H1 (cell line): Measurements from ENCODE around the gene IQCE. TPM values are rescaled to one million over a fixed set of nuclear protein-coding genes. Genes with fewer than 3 reads are reported as not detected.

Experiments used
- CTCF ChIA-PET: fragments of 300-600 bp; sonication (Branson Sonifier 250); formaldehyde crosslinking; loops from one replicate; lab custom pipeline; 2021; ENCODE audit not compliant: partially characterized antibody; lab: Charles Lee
- POLR2A ChIA-PET: fragments of 300-600 bp; sonication (Branson Sonifier 250); formaldehyde crosslinking; loops from one replicate; lab custom pipeline; 2021; ENCODE audit warnings: inconsistent platforms; ENCODE audit not compliant: partially characterized antibody; lab: Charles Lee
- DNase-seq, 2 experiments: peaks; one replicate each; pipeline versions ENCODE4 v3.0.0 to v3.0.0-alpha.2; 2010 to 2022; ENCODE audit warnings: low spot score in 2 of 2, low read depth in 1 of 2, mixed read lengths in 1 of 2
- FAIRE-seq: peaks from 2 replicates; lab custom pipeline; 2011; peaks lifted over from hg19 to GRCh38; lab: Jason Lieb, UNC
- H2AFZ ChIP-seq: 2 replicates; pipeline ENCODE4 v1.8.1; 2012; ENCODE audit warnings: low read length, inconsistent platforms
- H2AK5ac ChIP-seq: 2 replicates; pipeline ENCODE4 v1.6.1; 2013; ENCODE audit warnings: low read depth, low read length
- H2BK120ac ChIP-seq: replicated peaks from 2 replicates; pipeline ENCODE3; 2013; ENCODE audit warnings: low read depth, low read length, inconsistent platforms
- H2BK12ac ChIP-seq: 2 replicates; pipeline ENCODE4 v1.6.1; 2013; ENCODE audit warnings: low read depth, low read length
- H2BK15ac ChIP-seq: 2 replicates; pipeline ENCODE4 v1.6.1; 2013; ENCODE audit warnings: low read length
- H2BK20ac ChIP-seq: 2 replicates; pipeline ENCODE4 v1.6.1; 2013; ENCODE audit warnings: low read length
- H2BK5ac ChIP-seq: 2 replicates; pipeline ENCODE4 v1.6.1; 2013; ENCODE audit warnings: low read depth, low read length
- H3K14ac ChIP-seq: 2 replicates; pipeline ENCODE4 v1.6.1; 2013; ENCODE audit warnings: inconsistent platforms; ENCODE audit not compliant: insufficient read length
- H3K18ac ChIP-seq: 2 replicates; pipeline ENCODE4 v1.6.1; 2013; ENCODE audit warnings: low read length; ENCODE audit errors: extremely low read depth
- H3K23ac ChIP-seq: 2 replicates; pipeline ENCODE4 v1.6.1; 2013; ENCODE audit warnings: inconsistent platforms; ENCODE audit not compliant: insufficient read length
- H3K23me2 ChIP-seq: 2 replicates; pipeline ENCODE4 v1.6.1; 2013; ENCODE audit warnings: low read depth, low read length
- H3K27ac ChIP-seq: 2 replicates; pipeline ENCODE4 v1.6.1; 2011; ENCODE audit warnings: low read depth, low read length, inconsistent platforms
- H3K27me3 ChIP-seq, 4 experiments: replicated peaks in 1 of 4; 1 replicate in 1 of 4; 2 replicates in 3 of 4; pipeline versions ENCODE4 v1.6.1 to v1.8.1; 2011 to 2013; ENCODE audit warnings: low read length in 3 of 4, mild to moderate bottlenecking in 3 of 4, inconsistent platforms in 2 of 4, mixed read lengths in 2 of 4, moderate library complexity in 1 of 4; ENCODE audit not compliant: control insufficient read depth in 3 of 4, insufficient read depth in 3 of 4; ENCODE audit errors: extremely low read depth in 1 of 4
- H3K36me3 ChIP-seq, 4 experiments: 2 replicates each; pipeline versions ENCODE4 v1.6.1 to v1.8.1; 2011 to 2013; ENCODE audit warnings: mild to moderate bottlenecking in 4 of 4, low read length in 3 of 4, moderate library complexity in 2 of 4, control low read depth in 1 of 4, inconsistent platforms in 1 of 4; ENCODE audit not compliant: insufficient read depth in 4 of 4, control insufficient read depth in 2 of 4
- H3K4ac ChIP-seq: replicated peaks from 2 replicates; pipeline ENCODE3; 2013; ENCODE audit warnings: low read length, low read depth, mixed read lengths, inconsistent platforms; ENCODE audit not compliant: insufficient read length
- H3K4me1 ChIP-seq, 4 experiments: replicated peaks in 1 of 4; 1 replicate in 1 of 4; 2 replicates in 3 of 4; pipeline versions ENCODE4 v1.6.1 to v1.8.1; 2011 to 2013; ENCODE audit warnings: low read length in 3 of 4, inconsistent platforms in 2 of 4, mixed read lengths in 1 of 4; ENCODE audit not compliant: insufficient read depth in 4 of 4, control insufficient read depth in 3 of 4
- H3K4me2 ChIP-seq, 2 experiments: 2 replicates each; pipeline versions ENCODE4 v1.6.1 to v1.8.1; 2011 to 2013; ENCODE audit warnings: low read depth in 2 of 2, low read length in 2 of 2, control low read depth in 1 of 2, inconsistent platforms in 1 of 2, mild to moderate bottlenecking in 1 of 2; ENCODE audit not compliant: insufficient read depth in 1 of 2
- H3K4me3 ChIP-seq, 4 experiments: fragments of 200-600, 300-600 bp in 1 of 4; sonication (generic), shearing (Covaris generic), sonication (Bioruptor Twin) in 1 of 4; 2 replicates each; pipeline versions ENCODE4 v1.5.1 to v1.8.1; 2011 to 2016; ENCODE audit warnings: low read length in 4 of 4, low read depth in 3 of 4, control low read depth in 2 of 4, inconsistent platforms in 2 of 4, mild to moderate bottlenecking in 2 of 4, mixed read lengths in 1 of 4, moderate library complexity in 1 of 4; ENCODE audit not compliant: insufficient read depth in 2 of 4; ENCODE audit errors: extremely low read depth in 1 of 4
- H3K56ac ChIP-seq: replicated peaks from 2 replicates; pipeline ENCODE3; 2013; ENCODE audit warnings: low read depth, mild to moderate bottlenecking, mixed read lengths, low read length, inconsistent platforms; ENCODE audit not compliant: insufficient read length
- H3K79me1 ChIP-seq: 2 replicates; pipeline ENCODE4 v1.6.1; 2013; ENCODE audit warnings: low read depth, low read length, control low read depth
- H3K79me2 ChIP-seq, 2 experiments: 2 replicates each; pipeline versions ENCODE4 v1.6.1 to v1.8.1; 2012 to 2013; ENCODE audit warnings: low read length in 2 of 2, mild to moderate bottlenecking in 2 of 2, inconsistent platforms in 1 of 2; ENCODE audit not compliant: insufficient read depth in 2 of 2, control insufficient read depth in 1 of 2
- H3K9ac ChIP-seq, 4 experiments: replicated peaks in 1 of 4; 1 replicate in 1 of 4; 2 replicates in 3 of 4; pipeline versions ENCODE4 v1.6.1 to v1.8.1; 2011 to 2013; ENCODE audit warnings: low read depth in 3 of 4, low read length in 3 of 4, control low read depth in 2 of 4, mild to moderate bottlenecking in 2 of 4, moderate library complexity in 2 of 4, inconsistent platforms in 1 of 4; ENCODE audit errors: extremely low read depth in 1 of 4
- H3K9me3 ChIP-seq, 2 experiments: 2 replicates each; pipeline versions ENCODE4 v1.6.1 to v1.8.1; 2012 to 2013; ENCODE audit warnings: mild to moderate bottlenecking in 2 of 2, moderate library complexity in 2 of 2, control low read depth in 1 of 2, inconsistent platforms in 1 of 2, low read depth in 1 of 2, low read length in 1 of 2, mixed read lengths in 1 of 2; ENCODE audit not compliant: insufficient read depth in 2 of 2
- H4K20me1 ChIP-seq, 2 experiments: replicated peaks in 1 of 2; 2 replicates each; pipeline versions ENCODE3 to v1.8.1; 2011 to 2013; ENCODE audit warnings: inconsistent platforms in 2 of 2, low read length in 2 of 2, mild to moderate bottlenecking in 1 of 2; ENCODE audit not compliant: insufficient read depth in 2 of 2, control insufficient read depth in 1 of 2
- H4K5ac ChIP-seq: 2 replicates; pipeline ENCODE4 v1.6.1; 2013; ENCODE audit warnings: low read length, low read depth, mixed read lengths, inconsistent platforms; ENCODE audit not compliant: insufficient read length
- H4K8ac ChIP-seq: 2 replicates; pipeline ENCODE4 v1.8.0; 2013; ENCODE audit warnings: mild to moderate bottlenecking, moderate library complexity, low read length, inconsistent platforms; ENCODE audit not compliant: insufficient read depth; ENCODE audit errors: extremely low read depth
- H4K91ac ChIP-seq: replicated peaks from 2 replicates; pipeline ENCODE3; 2013; ENCODE audit warnings: low read length, mixed read lengths, inconsistent platforms; ENCODE audit not compliant: insufficient read length
- CREB1 ChIP-seq: IDR thresholded peaks from 2 replicates; pipeline ENCODE4 v1.6.1; 2012; ENCODE audit warnings: inconsistent platforms
- SIX5 ChIP-seq: IDR thresholded peaks from 2 replicates; pipeline ENCODE4 v1.6.1; 2011; ENCODE audit warnings: mild to moderate bottlenecking, low read depth, low read length
- WGBS, 2 experiments: shearing (Covaris generic) in 1 of 2; methylation state at CpG; one replicate each; pipeline versions ENCODE4 v1.1.6 to v1.1.7; 2013 to 2015; ENCODE audit warnings: low lambda C conversion rate in 2 of 2, mixed read lengths in 2 of 2, inconsistent platforms in 1 of 2, low coverage in 1 of 2, missing lambda C conversion rate in 1 of 2; ENCODE audit not compliant: insufficient replicate concordance in 2 of 2, insufficient coverage in 1 of 2, insufficient read length in 1 of 2; ENCODE audit errors: extremely low coverage in 1 of 2, missing lambda C conversion rate in 1 of 2; 5-methylcytosine and 5-hydroxymethylcytosine counted together
- polyA plus RNA-seq, 7 experiments: library from polyadenylated mRNA; depleted of rRNA in 3 of 7; stranded (reverse) in 5 of 7; unstranded in 2 of 7; fragments of >200 nt in 5 of 7; fragments of 200-250 nt in 2 of 7; gene quantifications; 1 replicate in 5 of 7; 2 replicates in 1 of 7; 4 replicates in 1 of 7; pipeline versions ENCODE4 v1.2.1 to v1.2.3, GENCODE V29; 2011 to 2013; ENCODE audit warnings: missing spikeins in 2 of 7, mixed read lengths in 2 of 7
- total RNA-seq: library from RNA; stranded (reverse); fragmentation: NEBNext Ultra II Directional; extraction: Animal tissue kit (Norgen Biotek cat#: 25700); gene quantifications from 2 replicates; pipeline ENCODE4 v1.2.1, GENCODE V29; 2021

IQCE gene
- total and polyA plus RNA-seq, 2 of the 8 experiments (the other 6 are each of a cell fraction or from before 2014, with no cell fraction given), result 2.2 to 4.9 TPM

- no peak for DNase-seq
- peaks cover 18% of the 10 kb centered on the region for H3K79me1 ChIP-seq
- H3K27ac ChIP-seq, result 0 out of 2 replicates have a peak overlapping the region, but pooled peaks have one; percentile 12
- 7% methylated on average over 34 of the region's 35 CpGs; no CpG with 5 or more reads in 1 of the 2 experiments for WGBS, 2 experiments
- no peak overlapping the region for H2BK20ac ChIP-seq
- H3K9ac ChIP-seq, result peak overlapping the region; percentile 55 to 95 (median 86)
- H4K5ac ChIP-seq, result peak overlapping the region; percentile 13
- H3K9me3 ChIP-seq, result no peaks in the 10 kb centered on the region
- H2BK120ac ChIP-seq, result no peak overlapping the region
- peak overlapping the region; percentile 82; the same call in 1 of the 2 replicates for H4K8ac ChIP-seq
- peak overlapping the region; percentile 85 for H3K56ac ChIP-seq
- H3K4ac ChIP-seq, result peak overlapping the region; percentile 41
- no peaks in the 10 kb centered on the region; a peak in 2 of 8 replicates for H3K36me3 ChIP-seq
- H4K20me1 ChIP-seq, result peaks cover 30 to 40% of the 10 kb centered on the region in 2 experiments
- no peak overlapping the region; the same call in 1 of the 2 replicates for H2BK15ac ChIP-seq
- POLR2A ChIA-PET, result interaction anchor here (0.9 to 7.0 kb wide), 9 partner anchors 10 to 401 kb away, joined by 3 to 52 read pairs (median 7); partner anchors contain the start of gene MAD1L1
- H2AFZ ChIP-seq, result no peak overlapping the region
- CTCF ChIA-PET, result interaction anchor here (0.7 to 4.2 kb wide), 6 partner anchors 11 to 164 kb away, joined by 3 to 25 read pairs (median 4); no protein-coding TSS in a partner anchor
- H3K4me2 ChIP-seq, result peak overlapping the region; percentile 75 to 100
- H2AK5ac ChIP-seq, result peak overlapping the region; percentile 8; the same call in 1 of the 2 replicates
- peaks cover 0 to 29% (median 13%) of the 10 kb centered on the region in 4 experiments; a peak in 6 of 7 replicates for H3K4me1 ChIP-seq
- H3K18ac ChIP-seq, result peak overlapping the region; percentile 83
- H4K91ac ChIP-seq, result peak overlapping the region; percentile 94
- peak overlapping the region; percentile 50; the same call in 1 of the 2 replicates for H2BK12ac ChIP-seq
- no peak overlapping the region for H3K14ac ChIP-seq
- TF ChIP-seq SIX5, result no peak
- peak; percentile 60; the same call in 1 of the 2 replicates for TF ChIP-seq CREB1
- H3K4me3 ChIP-seq, result peak overlapping the region; percentile 59 to 99 (median 82)
- H3K23me2 ChIP-seq, result peaks cover 18% of the 10 kb centered on the region
- no peak for FAIRE-seq
- H3K79me2 ChIP-seq, result peaks cover 34 to 60% of the 10 kb centered on the region in 2 experiments
- H3K27me3 ChIP-seq, result no peaks in the 10 kb centered on the region
- no peak overlapping the region for H3K23ac ChIP-seq
- H2BK5ac ChIP-seq, result peak overlapping the region; percentile 88; the same call in 1 of the 2 replicates
Measured at GRCh38 chr7:2632733-2633537, 74.2 kb downstream of the IQCE start.
